Lung (tissue), 12 donors: ENCODE data around the gene MROH2B. TPM values are rescaled to one million over a fixed set of nuclear protein-coding genes. Genes with fewer than 3 reads are reported as not detected.

Source experiments
- ATAC-seq: fragments of 200-7000 bp; cut with Tn5 transposase; one replicate; pipeline ENCODE4 v1.9.1; 2020; ENCODE audit warnings: moderate number of reproducible peaks; ENCODE audit not compliant: insufficient read depth, low FRiP score
- DNase-seq, 3 donors: peaks; one replicate each; pipeline ENCODE4 v3.0.0-alpha.2; 2013 to 2017
- H3K27ac ChIP-seq, 2 donors: one replicate each; pipeline ENCODE4 v1.5.1; 2013; ENCODE audit warnings: mild to moderate bottlenecking in 2 of 2, moderate library complexity in 2 of 2, control low read depth in 1 of 2, inconsistent platforms in 1 of 2, low read depth in 1 of 2, low read length in 1 of 2
- H3K27me3 ChIP-seq, 3 donors: one replicate each; pipeline ENCODE4 v1.5.1; 2013; ENCODE audit warnings: low read length in 2 of 3; ENCODE audit not compliant: control insufficient read depth in 3 of 3, insufficient read depth in 3 of 3
- H3K36me3 ChIP-seq, 4 donors: one replicate each; pipeline ENCODE4 v1.5.1; 2013; ENCODE audit warnings: low read length in 4 of 4, mild to moderate bottlenecking in 1 of 4, moderate library complexity in 1 of 4; ENCODE audit not compliant: control insufficient read depth in 4 of 4, insufficient read depth in 4 of 4
- H3K4me1 ChIP-seq, 5 donors: one replicate each; pipeline ENCODE4 v1.5.1; 2013; ENCODE audit warnings: low read length in 5 of 5, mild to moderate bottlenecking in 2 of 5, moderate library complexity in 1 of 5; ENCODE audit not compliant: control insufficient read depth in 5 of 5, insufficient read depth in 5 of 5
- H3K4me3 ChIP-seq: one replicate; pipeline ENCODE4 v1.5.1; 2013; ENCODE audit warnings: mild to moderate bottlenecking, control low read depth, moderate library complexity
- H3K9ac ChIP-seq, 2 donors: one replicate each; pipeline ENCODE4 v1.5.1; 2013; ENCODE audit warnings: low read length in 2 of 2, control low read depth in 1 of 2; ENCODE audit not compliant: insufficient read depth in 1 of 2
- H3K9me3 ChIP-seq, 4 donors: one replicate each; pipeline ENCODE4 v1.5.1; 2013; ENCODE audit warnings: low read length in 3 of 4, mild to moderate bottlenecking in 1 of 4, moderate library complexity in 1 of 4; ENCODE audit not compliant: control insufficient read depth in 4 of 4, insufficient read depth in 3 of 4
- WGBS, 2 donors: extraction: QIAGEN DNeasy Blood & Tissue Kit; methylation state at CpG; one replicate each; pipeline ENCODE4 v1.1.7; 2013; 5-methylcytosine and 5-hydroxymethylcytosine counted together
- polyA plus RNA-seq, 2 donors: library from polyadenylated mRNA; stranded (reverse); fragments of 200-250 nt; gene quantifications; one replicate each; pipeline ENCODE4 v1.2.1, GENCODE V29; 2013
- total RNA-seq, 2 donors: library from RNA; depleted of rRNA in 1 of 2; stranded (reverse); fragments of >200 nt in 1 of 2; gene quantifications; one replicate each; pipeline ENCODE4 v1.2.1, GENCODE V29; 2014 to 2021
- TF ChIP-seq, protein P1 (sequence below): IDR thresholded peaks from 2 replicates; pipeline ENCODE4 v1.5.1; 2012; ENCODE audit warnings: mild to moderate bottlenecking; ENCODE audit errors: control extremely low read depth, extremely low read depth
- donor health status: control.
- donor health status: control.
- donor health status: Bipolar disorder and iron deficiency.
- donor health status: healthy.
- donor health status: DM: yes; HTN: yes; CAD: no.

MROH2B gene
- total and polyA plus RNA-seq, 4 donors = not detected

DNA sequence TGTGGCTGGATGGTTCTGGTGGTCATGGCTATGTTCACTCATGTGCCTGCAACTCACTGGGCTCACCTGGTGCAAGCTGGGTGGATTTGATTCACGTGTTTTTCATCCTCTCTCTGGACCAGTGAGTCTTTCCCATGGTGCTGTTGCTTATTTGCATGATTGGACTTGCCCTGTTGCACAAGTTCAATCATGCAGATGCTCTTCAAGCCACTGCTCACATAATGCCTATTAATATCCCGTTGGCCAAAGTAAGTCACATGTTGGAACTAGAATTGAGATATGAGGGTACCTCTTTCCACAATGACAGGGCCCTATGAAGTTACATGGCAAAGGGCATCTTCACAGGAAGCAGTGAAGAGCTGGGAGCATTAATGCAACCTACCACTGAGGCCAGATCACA, 26.5 kb upstream of the MROH2B start:
- Histone ChIP-seq H3K27me3 (no peaks in the 10 kb centered on the region), H3K4me1 (peaks cover 0 to 26% (median 0%) of the 10 kb centered on the region in 5 donors), H3K9me3 (no peaks in the 10 kb centered on the region), H3K9ac (no peak overlapping the region), H3K36me3 (no peaks in the 10 kb centered on the region), H3K4me3 (no peak overlapping the region), H3K27ac (no peak overlapping the region)
- ATAC-seq = no peak
- TF ChIP-seq, protein P1, sequence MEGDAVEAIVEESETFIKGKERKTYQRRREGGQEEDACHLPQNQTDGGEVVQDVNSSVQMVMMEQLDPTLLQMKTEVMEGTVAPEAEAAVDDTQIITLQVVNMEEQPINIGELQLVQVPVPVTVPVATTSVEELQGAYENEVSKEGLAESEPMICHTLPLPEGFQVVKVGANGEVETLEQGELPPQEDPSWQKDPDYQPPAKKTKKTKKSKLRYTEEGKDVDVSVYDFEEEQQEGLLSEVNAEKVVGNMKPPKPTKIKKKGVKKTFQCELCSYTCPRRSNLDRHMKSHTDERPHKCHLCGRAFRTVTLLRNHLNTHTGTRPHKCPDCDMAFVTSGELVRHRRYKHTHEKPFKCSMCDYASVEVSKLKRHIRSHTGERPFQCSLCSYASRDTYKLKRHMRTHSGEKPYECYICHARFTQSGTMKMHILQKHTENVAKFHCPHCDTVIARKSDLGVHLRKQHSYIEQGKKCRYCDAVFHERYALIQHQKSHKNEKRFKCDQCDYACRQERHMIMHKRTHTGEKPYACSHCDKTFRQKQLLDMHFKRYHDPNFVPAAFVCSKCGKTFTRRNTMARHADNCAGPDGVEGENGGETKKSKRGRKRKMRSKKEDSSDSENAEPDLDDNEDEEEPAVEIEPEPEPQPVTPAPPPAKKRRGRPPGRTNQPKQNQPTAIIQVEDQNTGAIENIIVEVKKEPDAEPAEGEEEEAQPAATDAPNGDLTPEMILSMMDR = no peak
- no peak for DNase-seq
- 76 to 78% methylated on average over 2 of the region's 2 CpGs for WGBS, 2 donors

DNA sequence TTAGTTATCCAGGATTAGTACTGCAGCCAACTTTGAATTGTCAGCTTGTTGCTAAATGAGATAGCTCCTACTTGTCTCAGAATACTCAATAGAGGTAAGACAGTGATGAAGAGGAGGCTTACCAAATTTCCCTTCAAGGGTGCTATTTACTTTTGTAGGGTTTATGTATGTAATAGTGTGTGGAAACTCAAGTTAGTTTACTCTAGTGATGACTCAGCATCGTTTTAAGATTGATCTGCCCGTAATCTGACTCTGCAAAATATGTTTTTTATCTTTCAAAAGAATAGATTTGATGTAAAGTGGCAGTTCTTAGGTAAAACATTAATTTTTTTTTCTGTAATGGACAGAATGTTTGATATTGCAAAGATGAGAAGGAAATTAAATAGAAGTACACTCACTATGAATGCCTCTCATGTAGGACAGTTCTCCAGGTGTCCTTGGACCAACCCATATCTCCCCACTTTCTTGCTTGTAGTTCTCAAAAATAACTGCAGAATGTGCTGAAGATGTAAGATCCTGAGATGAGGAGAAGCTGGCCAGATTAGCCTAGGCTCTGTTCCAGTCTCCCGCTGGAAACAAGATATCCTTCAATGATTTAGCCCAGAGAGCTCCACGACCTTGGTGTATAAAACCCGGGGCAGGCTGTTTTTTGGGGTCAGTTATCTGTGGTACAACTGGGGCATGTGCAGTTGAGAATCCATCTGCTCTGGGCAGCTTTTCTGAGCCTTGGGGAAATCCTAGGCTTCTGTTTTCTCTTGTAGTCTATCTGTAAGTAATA, 24.4 kb upstream of the MROH2B start:
- Histone ChIP-seq H3K9ac (no peak overlapping the region), H3K4me1 (peaks cover 0 to 26% (median 0%) of the 10 kb centered on the region in 5 donors), H3K27ac (peak overlapping the region in 1 of 2 donors; percentile 60), H3K36me3 (no peaks in the 10 kb centered on the region), H3K9me3 (peaks cover 0 to 3% (median 0%) of the 10 kb centered on the region in 4 donors), H3K27me3 (no peaks in the 10 kb centered on the region), H3K4me3 (no peak overlapping the region)
- ATAC-seq (no peak), DNase-seq (no peak)
- TF ChIP-seq, protein P1 = no peak
- WGBS, 2 donors = 78 to 84% methylated on average over 5 of the region's 5 CpGs

DNA sequence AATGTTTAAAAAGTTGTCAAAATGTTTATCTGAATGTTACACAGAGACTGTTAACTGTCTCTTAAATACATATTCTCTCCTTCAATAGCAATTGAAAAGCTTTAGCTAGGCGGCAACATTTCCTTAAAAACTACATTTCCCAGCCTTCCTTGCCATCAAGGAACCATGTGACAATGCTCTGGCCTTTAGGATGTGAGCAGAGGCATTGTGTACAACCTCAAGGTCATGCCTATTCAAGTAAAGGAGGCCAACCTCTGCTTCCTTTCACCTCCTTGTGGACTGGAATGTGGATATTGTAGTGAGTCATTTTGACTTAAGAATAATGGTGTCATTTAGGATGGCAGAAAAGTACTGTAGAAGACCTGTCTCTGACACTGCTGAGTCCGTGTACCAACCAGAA, 23.7 kb upstream of the MROH2B start:
- 83 to 89% methylated on average over 2 of the region's 2 CpGs for WGBS, 2 donors
- Histone ChIP-seq H3K27me3 (no peaks in the 10 kb centered on the region), H3K4me1 (peaks cover 0 to 26% (median 0%) of the 10 kb centered on the region in 5 donors), H3K9me3 (peaks cover 0 to 3% (median 0%) of the 10 kb centered on the region in 4 donors), H3K9ac (no peak overlapping the region), H3K27ac (peak overlapping the region in 1 of 2 donors; percentile 60), H3K36me3 (no peaks in the 10 kb centered on the region), H3K4me3 (no peak overlapping the region)
- no peak for DNase-seq
- no peak for ATAC-seq
- TF ChIP-seq, protein P1 = no peak

DNA sequence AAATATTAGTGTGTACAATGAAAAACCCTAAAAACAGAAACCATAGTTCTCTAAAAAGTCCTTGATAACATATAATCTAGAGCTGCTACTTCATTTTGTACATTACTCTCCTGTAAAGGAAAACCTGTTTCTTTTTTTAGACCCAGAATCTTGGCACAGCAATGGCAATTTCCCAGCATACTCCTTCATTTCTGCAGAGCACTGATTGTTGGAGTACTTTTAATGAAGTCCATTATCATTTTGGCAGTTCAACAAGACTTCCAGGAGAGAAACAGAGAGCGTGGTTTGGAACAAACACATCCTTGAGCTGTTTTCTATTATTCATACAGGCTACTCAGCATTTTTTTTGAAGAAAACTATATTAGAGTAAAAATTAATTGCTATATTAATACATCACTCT, 22.7 kb upstream of the MROH2B start:
- TF ChIP-seq, protein P1 = no peak
- no peak overlapping the region for H3K27ac ChIP-seq
- H3K9me3 ChIP-seq = peaks cover 0 to 3% (median 0%) of the 10 kb centered on the region in 4 donors
- WGBS, 2 donors = 51 to 76% methylated on average over 1 of the region's 1 CpG
- DNase-seq (no peak), ATAC-seq (no peak)
- H3K36me3 ChIP-seq = no peaks in the 10 kb centered on the region
- no peaks in the 10 kb centered on the region for H3K27me3 ChIP-seq
- no peak overlapping the region for H3K4me3 ChIP-seq
- H3K4me1 ChIP-seq = peaks cover 0 to 26% (median 0%) of the 10 kb centered on the region in 5 donors
- no peak overlapping the region for H3K9ac ChIP-seq
